NK-92 (cell line): ENCODE data around the gene BIN1.

Source experiments
- DNase-seq: peaks from one replicate; lab custom pipeline; 2025; ENCODE audit not compliant: unreplicated experiment; lab: John Stamatoyannopoulos, UW

BIN1 gene, protein sequence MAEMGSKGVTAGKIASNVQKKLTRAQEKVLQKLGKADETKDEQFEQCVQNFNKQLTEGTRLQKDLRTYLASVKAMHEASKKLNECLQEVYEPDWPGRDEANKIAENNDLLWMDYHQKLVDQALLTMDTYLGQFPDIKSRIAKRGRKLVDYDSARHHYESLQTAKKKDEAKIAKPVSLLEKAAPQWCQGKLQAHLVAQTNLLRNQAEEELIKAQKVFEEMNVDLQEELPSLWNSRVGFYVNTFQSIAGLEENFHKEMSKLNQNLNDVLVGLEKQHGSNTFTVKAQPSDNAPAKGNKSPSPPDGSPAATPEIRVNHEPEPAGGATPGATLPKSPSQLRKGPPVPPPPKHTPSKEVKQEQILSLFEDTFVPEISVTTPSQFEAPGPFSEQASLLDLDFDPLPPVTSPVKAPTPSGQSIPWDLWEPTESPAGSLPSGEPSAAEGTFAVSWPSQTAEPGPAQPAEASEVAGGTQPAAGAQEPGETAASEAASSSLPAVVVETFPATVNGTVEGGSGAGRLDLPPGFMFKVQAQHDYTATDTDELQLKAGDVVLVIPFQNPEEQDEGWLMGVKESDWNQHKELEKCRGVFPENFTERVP

DNA sequence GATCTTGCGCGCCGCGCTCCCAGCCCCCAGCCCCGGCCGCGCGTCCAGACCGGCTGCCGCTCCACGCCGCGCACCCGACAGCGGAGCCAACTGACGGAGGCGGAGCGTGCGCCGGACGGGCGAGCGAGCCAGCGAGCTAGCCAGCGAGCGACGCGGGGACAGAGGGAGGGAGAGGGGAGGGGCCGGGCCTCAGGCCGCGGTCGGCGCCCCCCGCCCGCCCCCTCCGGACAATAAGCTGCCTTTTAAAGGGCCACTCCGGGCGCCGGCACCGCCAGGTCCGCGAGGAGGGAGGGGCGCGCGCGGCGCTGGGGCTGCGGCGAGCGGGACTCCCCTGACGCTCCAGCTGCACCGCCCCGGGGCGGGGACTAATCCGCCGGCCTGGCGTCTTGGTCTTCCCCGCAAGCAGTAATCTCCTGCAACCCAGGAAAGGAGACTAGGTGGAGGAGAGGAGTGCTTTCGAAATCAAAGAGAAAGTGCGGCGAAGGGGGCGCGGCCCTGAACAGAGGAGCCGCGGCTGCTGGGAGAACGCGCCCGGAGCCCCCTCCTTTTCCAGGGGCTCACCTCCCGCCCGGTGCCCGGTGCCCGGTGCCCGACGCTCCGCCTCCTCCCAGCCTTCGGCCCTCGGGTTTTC, at the start of gene BIN1:
TSS of gene BIN1 (minus strand) at position 164 of the 631 bp plus-strand sequence. CDS start 211 bp downstream, outside the sequence.
- DNase-seq: no peak

DNA sequence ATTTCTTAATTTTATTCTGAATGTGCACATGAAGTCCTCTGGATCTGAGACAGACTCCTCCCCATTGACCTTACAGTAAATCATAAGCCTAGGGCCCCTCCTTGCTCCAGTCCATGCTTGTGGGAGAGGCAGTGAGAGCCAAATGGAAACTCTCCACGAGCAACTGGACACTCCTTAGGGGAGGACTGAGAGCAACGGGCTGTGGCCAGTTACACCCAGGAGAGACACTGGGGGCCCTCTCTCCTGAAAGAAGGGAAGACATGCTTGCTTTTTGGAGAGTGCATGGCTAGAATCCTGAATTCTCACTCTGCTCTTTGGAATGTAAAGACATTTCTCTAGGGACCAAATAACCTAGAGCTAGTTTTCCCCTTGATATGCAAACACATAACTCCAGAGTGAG, 49.0 kb upstream of the BIN1 start:
- no peak for DNase-seq

DNA sequence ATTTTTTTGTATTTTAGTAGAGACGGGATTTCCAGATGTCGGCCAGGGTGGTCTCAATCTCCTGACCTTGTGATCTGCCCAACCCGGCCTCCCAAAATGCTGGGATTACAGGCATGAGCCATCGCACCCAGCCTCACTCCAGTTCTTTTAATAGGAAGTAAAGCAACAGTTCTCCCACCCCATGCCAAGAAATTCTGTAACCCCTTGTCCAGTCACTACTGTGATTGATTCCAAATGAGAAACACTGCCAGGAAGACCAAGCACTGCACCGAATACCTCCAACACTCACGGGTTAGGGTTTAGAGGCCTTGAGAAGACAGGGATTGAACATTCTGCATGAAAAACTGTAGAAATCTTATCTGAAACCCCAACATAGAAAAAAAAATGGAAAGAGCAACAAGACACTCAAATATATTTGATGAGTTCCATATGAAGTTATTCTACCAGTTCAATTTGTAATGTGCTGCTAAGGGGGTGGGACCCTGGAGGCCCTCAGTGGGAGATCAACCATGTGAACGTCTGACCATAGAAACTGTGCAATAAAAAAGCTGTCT, 48.2 kb upstream of the BIN1 start:
- DNase-seq: no peak

DNA sequence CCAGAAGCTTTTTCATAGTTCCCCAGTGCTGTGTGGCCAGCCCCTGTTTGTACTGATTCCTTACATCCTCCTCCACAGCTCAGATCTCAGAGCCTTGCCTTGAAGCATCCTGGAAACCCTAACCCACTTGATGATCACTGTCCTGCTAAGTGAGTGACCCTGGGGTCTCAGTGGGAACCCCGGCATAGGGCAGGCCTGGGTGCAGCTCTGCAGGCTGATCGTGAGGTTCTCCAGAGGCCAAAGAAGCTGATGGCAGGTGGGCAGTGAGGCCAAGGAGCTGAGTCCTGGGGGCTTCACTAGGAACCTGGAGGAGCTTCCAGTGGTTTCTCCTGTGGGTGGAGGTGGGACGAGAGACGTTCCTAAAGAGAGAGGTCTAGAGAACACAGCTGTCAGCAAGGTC, 47.4 kb upstream of the BIN1 start:
- no peak for DNase-seq

DNA sequence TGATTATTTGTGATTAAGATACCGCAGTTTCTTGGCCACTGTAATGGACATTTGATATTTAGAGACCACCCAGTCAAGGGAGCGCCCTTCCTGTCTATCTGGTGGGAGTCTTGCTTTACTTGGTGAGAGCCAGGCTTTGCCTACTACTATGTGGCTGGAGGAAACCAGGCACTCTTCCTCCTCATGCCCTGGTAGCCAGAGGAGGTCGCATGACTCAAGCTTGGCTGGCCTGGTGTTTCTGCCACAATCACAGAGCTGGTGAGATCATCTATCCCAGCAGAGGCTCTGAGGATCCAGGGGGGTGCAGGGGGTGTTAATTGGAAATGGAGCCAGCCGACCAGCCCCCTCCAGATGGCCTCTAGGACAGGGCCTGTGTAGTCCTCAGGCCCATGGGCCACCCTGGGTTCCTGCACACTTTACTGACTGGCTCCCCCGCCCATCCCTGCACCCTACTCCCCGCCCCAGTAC, 46.8 kb upstream of the BIN1 start:
- DNase-seq: no peak

DNA sequence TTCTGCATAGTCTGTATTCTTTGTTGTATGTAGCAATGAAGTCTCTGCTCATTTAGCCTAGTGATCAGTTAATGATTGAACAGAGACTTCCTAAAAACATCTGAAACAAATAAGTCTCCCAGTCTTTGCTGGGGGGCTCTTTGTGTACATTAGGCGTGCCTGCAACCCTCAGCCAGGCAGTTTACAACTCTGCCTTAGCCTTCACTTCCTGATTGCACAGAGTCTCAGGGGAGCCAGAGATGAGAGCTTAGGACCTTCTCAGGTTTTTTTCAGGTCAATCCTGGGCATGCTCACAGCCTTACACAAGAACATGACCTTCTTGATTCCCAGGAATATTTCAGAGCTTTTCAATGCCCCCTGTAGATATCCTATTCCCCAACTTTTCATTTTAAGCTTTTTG, 44.0 kb upstream of the BIN1 start:
- DNase-seq: no peak

DNA sequence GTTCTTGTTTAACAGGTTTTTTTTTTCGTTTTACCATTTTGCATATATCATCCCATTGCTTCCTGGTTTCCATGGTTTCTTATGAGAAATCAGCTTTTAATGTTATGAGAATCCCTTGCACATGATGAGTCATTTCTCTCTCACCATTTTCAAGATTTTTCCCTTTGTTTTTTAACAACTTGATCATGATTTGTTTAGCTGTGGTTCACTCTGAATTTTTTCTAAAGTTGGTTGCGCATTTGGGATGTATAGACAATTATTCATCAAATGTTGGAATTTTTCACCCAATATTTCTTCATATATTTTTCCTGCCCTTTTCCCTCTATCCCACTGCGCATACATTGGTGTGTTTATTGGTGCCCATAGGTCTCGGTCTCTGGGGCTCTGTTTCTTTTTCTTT, 42.4 kb upstream of the BIN1 start:
- no peak for DNase-seq

DNA sequence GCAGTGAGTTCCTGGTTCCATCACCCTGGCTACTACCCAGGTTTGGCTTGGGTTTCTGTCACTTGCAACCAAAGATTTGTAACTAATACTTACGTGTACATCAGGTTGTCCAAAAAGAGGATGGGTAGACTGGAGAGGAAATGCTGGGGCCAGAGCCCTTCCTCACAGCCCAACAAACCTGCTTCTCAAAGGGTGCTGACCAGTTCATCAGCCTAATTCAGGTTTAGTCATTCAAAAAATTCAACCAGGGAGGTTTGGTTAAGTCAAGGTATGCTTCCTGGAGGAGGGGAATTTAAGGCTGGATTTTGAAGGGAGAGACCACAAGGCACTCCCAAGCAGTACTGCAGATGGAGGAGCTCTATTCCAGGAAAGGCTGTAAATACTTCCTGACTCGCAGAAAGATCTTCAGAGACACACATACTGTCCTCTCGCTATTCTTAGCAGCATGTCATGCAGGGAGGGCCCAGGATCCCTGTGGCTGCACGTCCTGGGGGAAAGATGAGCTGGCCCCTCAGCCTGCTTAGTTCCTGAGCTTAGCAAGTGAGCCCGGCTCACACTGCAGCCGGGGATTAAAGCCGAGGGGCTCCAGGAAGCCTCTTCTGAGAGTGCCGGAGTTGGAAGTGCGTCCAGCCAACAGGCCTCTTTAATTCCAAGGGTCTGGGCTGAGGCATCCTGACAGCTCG, 40.0 kb upstream of the BIN1 start:
- DNase-seq: no peak

DNA sequence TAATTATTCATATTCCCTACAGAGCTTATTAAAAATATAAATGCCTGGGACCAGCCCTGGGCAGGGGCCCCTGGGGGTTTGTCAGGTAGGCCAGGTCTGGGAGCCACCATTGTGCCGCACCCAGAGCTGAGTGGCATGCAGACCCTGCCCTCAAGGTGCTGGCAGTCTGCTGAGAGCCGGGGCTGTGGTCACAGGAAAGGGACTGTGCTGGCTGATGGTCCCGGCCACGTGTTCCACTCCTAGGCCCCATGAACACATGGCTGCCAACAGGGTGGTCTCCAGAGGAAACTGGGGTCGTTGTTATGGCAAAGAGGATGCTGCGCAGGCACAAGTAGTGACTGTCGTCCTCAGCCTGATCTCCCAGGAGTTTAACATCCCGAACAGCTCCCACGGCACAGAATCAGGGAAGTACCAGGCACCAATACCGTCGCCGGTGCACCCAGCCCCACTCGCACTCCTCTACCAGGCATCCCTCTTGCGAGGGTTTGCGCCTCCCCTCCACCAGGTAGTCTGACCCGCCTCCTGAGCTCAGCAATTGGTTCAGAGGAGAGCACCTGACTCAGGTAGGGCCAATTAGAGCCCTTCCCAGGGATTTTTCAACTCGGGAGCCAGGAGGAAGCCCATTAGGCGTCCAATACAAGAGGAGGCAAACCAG, 39.2 kb upstream of the BIN1 start:
- DNase-seq: no peak

DNA sequence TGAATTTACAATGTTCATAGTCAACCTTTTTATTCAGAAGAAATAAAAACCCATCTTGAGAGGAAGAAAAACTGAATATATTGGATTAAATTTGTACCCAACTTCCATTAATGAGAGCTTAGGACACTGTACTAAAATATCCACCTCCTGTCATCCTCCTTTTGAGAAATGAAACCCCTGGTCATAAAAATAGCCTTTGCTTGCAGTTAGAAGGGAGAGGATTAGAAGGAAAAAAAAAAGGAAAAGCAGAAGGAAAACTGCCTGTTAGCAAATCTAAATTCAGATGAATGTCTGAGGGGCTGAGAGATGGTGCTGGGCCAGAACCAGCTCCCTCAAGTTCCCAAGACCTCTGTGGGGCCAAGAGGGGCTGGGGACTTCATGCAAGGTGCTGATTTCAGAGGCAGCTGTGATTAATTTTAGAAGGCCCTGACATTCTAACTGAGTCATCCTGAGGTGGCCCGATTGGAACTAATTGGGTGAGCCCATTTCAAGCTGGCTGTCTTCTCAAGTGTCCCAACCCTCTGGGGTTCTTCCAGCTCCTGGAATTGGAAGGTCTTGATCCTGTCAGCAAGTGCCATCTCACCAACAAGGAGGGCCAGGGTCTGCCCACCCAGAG, 38.4 kb upstream of the BIN1 start:
- no peak for DNase-seq

DNA sequence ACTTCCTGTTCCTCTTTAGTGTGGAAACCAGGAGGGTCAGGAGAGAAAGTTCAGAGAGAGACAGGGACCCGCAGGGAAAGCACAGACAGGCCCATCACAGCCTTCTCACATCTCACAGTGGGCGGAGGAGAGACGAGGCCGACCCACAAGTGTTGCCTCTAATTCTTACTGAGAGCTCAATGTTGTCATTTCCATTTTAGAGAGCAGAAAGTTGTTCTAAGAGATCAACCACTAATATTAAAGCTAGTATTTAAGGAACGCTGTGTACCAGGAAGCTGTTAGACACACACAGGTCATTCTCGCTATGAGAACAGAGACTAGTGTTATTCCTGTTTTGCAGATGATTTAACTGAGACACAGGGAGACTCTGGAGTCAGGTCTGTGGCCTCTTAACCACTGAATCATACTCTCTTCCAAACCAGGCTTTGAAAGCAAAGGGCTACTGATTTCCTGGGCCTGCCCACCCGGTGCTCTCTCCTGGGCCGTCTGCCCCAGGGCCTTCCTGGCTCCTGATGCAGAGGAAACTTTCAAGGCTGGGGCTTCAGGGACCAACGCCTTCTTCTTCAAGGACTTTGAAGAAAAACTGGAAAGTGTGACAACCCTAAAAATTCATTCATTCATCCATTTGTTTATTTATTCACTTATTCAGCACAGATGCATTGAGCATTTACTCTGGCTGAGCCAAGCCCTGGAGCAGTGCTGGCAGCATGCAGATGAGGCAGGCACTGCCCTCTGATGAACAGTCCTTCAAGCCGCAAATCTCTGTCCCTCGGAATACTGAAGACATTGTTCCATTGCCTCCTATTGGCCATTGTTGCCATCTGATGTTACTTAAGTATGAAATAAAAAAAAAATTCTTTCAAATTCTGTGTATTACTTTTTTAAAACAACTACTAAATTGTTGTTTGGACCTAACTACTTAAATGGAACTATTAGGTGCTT, 37.2 kb upstream of the BIN1 start:
- DNase-seq: no peak

DNA sequence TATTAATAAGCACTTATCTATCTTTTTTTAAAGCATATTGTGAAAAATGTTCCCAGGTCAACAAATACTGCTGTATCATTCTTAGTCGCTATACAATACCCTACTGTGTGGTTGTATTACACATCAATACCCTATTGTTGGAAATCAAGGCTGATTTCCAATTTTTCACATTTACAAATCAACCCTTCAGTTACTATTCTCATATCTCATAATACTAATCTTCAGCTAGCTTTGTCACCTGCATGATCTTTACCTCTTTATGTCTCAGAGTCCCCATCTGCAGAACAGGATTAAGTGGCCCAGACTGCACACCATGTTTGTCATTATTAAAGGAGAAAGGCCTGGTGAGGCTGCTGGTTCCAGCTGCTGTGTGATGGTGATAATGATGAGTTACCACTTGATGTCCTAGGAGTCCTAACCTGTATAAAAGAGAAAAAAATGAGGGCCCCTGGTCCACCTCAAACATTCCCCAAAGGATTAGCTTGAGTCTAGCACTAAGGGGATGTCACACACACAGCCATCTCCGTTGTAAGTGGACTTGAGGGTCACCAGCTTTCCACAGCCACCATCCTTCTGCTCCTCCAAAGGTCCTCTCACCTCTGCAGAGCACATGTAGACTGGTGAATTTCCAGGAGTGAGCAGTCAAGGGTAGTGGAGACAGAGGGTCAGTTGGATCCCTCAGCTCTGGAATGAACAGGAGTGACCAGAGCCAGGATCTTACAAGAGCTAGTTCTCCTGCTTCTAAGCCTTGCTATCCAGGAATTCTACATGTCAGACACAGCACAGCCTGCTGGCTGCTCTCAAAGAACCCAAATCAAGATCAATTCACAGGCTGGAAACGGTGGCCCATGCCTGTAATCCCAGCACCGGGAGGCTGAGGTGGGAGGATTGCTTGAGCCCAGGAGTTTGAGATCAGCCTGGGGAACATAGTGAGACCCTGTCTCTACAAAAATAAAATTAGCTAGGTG, 36.0 kb upstream of the BIN1 start:
- DNase-seq: no peak

DNA sequence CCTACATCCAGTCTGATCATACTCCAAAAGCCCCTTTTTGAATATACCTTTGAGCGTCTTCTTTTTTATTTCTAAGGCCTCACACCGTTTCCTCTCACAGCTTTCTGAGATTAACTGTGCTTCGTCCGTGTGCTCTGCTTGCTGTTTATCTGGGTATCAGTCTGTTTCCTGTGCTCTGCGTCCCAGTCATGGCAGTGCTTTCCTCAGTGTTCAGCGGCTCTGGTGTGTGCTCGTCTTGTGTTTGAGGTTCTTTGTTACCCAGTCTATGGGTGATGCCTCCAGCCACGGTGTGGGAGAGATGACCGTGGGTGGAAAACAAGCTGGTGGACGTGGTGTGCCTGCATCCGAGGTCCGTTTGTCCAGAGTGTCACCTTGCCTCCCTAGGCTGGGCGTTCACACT, 33.6 kb upstream of the BIN1 start:
- no peak for DNase-seq

DNA sequence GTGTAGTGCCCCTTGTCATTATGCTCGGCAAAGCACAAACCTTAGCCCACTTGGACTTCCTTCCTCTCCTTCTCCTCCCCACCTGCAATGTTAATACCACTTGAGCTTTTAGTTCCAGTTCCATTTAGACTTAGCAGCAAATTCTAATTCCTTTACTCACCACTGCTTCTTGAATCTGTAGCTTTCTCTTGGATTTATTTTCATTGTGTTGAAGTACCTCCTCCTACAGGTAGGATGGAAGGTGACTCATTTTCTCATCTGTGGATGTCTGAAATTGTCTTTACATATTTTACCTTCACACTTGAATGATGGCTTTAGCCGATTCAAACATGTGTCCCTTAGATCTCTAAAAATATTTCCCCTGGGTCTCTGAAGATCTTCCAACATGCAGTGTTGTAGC, 32.8 kb upstream of the BIN1 start:
- DNase-seq: no peak

DNA sequence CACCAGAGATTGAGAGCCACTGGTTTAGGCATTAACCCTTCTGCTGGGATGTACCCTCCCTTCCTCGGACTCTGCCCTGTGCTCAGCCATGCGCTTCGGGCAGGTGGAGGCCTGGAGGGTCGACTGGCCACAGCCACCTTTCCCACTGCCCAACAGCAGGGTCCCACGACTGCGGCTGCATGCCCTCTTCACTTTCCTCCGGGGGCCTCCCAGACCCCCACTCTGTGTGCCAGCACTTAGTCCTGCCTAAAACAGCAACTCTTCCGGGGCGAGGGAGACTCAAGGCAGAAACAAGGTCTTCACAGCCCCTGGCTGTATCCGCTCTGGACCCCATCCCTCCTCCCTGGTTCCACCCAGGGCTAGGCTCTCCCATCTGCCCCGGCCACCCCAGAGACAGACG, 31.3 kb upstream of the BIN1 start:
- DNase-seq: no peak

DNA sequence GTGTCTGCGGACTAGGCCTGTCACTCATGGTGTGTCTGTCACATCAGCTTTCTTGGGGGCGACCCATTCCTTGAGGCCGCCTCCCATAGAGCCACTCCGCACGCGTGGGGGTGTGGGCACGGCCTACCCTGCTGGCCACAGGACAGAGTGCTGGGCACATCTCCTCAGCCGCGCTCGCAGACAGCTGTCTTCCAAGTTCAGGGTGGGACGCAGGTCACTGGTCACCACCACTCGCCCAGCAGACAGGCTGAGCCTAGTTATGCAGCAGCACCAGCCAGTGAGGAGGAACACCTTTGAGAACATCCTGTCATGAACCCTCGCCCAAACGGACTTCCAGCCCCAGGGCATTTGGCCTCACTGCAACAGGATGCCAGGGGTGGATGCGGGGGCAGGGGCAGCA, 30.8 kb upstream of the BIN1 start:
- no peak for DNase-seq

DNA sequence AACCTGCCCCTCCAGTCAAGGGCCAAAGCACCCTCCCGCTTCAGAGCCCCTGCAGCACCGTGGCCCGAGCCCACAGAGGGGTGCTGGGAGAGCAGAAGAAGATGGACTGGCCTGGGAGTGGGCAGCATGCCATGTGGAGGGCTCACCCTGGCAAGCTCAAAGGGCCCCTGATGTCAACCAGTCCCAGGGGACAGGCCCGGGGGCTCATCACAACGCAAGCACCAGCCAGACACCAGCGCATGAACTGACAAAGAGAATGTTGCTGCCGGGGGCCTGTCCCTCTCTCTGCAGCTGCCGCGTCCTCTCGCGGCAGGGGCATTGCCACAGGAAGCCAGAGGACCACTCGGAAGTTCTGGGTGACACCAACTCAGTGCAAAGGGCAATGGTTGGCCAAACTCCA, 30.3 kb upstream of the BIN1 start:
- DNase-seq: no peak
